H9 (cell line): ENCODE data around the gene ZNF428. TPM values are rescaled to one million over a fixed set of nuclear protein-coding genes. Genes with fewer than 3 reads are reported as not detected.

Experiments
- DNase-seq: peaks from one replicate; pipeline ENCODE4 v3.0.0-alpha.2; 2017
- H2AFZ ChIP-seq: one replicate; pipeline ENCODE4 v1.6.1; 2013; ENCODE audit warnings: mild to moderate bottlenecking, low read length, control low read depth, moderate library complexity
- H2AK5ac ChIP-seq: 2 replicates; pipeline ENCODE4 v1.6.1; 2013; ENCODE audit warnings: low read length, control low read depth, mixed read lengths; ENCODE audit not compliant: insufficient read length
- H2BK120ac ChIP-seq: one replicate; pipeline ENCODE4 v1.6.1; 2013; ENCODE audit warnings: low read depth, mild to moderate bottlenecking, low read length, control low read depth, inconsistent platforms; ENCODE audit not compliant: poor library complexity, severe bottlenecking
- H2BK12ac ChIP-seq: 2 replicates; pipeline ENCODE4 v1.6.1; 2013; ENCODE audit warnings: low read length, control low read depth, mixed read lengths, low read depth; ENCODE audit not compliant: insufficient read length
- H2BK15ac ChIP-seq: 2 replicates; pipeline ENCODE4 v1.6.1; 2013; ENCODE audit warnings: low read depth, low read length, control low read depth
- H2BK20ac ChIP-seq: one replicate; pipeline ENCODE4 v1.6.1; 2013; ENCODE audit warnings: low read depth, mild to moderate bottlenecking, low read length, control low read depth, inconsistent platforms; ENCODE audit not compliant: poor library complexity, severe bottlenecking
- H2BK5ac ChIP-seq: 2 replicates; pipeline ENCODE4 v1.6.1; 2013; ENCODE audit warnings: low read length, control low read depth, mixed read lengths; ENCODE audit not compliant: insufficient read length
- H3K14ac ChIP-seq: 2 replicates; pipeline ENCODE4 v1.6.1; 2013; ENCODE audit warnings: low read length, control low read depth; ENCODE audit not compliant: insufficient read depth
- H3K18ac ChIP-seq: 2 replicates; pipeline ENCODE4 v1.6.1; 2013; ENCODE audit warnings: low read depth, mild to moderate bottlenecking, mixed read lengths, low read length, control low read depth; ENCODE audit not compliant: insufficient read length
- H3K23ac ChIP-seq: 2 replicates; pipeline ENCODE4 v1.6.1; 2013; ENCODE audit warnings: low read length, control low read depth, mixed read lengths, low read depth; ENCODE audit not compliant: insufficient read length
- H3K23me2 ChIP-seq: 2 replicates; pipeline ENCODE4 v1.6.1; 2013; ENCODE audit warnings: low read depth, mild to moderate bottlenecking, mixed read lengths, low read length, control low read depth; ENCODE audit not compliant: insufficient read length, poor library complexity, severe bottlenecking
- H3K27ac ChIP-seq: 2 replicates; pipeline ENCODE4 v1.5.1; 2013; ENCODE audit warnings: low read length, control low read depth, mixed read lengths, low read depth; ENCODE audit not compliant: insufficient read length
- H3K27me3 ChIP-seq: 2 replicates; pipeline ENCODE4 v1.6.1; 2013; ENCODE audit warnings: low read length, control low read depth, inconsistent platforms; ENCODE audit not compliant: insufficient read depth
- H3K4ac ChIP-seq: 2 replicates; pipeline ENCODE4 v1.6.1; 2013; ENCODE audit warnings: low read depth, mild to moderate bottlenecking, control low read depth, inconsistent platforms, low read length, moderate library complexity
- H3K4me1 ChIP-seq: 2 replicates; pipeline ENCODE4 v1.6.1; 2013; ENCODE audit warnings: low read length, control low read depth, inconsistent platforms; ENCODE audit not compliant: insufficient read depth
- H3K4me2 ChIP-seq: 2 replicates; pipeline ENCODE4 v1.6.1; 2013; ENCODE audit warnings: low read length, control low read depth, mixed read lengths; ENCODE audit not compliant: insufficient read length, insufficient read depth
- H3K56ac ChIP-seq: 2 replicates; pipeline ENCODE4 v1.6.1; 2013; ENCODE audit warnings: low read depth, mild to moderate bottlenecking, mixed read lengths, low read length, control low read depth; ENCODE audit not compliant: insufficient read length
- H3K79me1 ChIP-seq: 2 replicates; pipeline ENCODE4 v1.6.1; 2013; ENCODE audit warnings: low read depth, mild to moderate bottlenecking, moderate library complexity, low read length, control low read depth, inconsistent platforms; ENCODE audit not compliant: insufficient read depth, poor library complexity, severe bottlenecking
- H3K79me2 ChIP-seq: 2 replicates; pipeline ENCODE4 v1.6.1; 2013; ENCODE audit warnings: low read length, control low read depth, inconsistent platforms; ENCODE audit not compliant: insufficient read depth
- H3K9ac ChIP-seq: 2 replicates; pipeline ENCODE4 v1.6.1; 2013; ENCODE audit warnings: low read length, control low read depth, mixed read lengths; ENCODE audit not compliant: insufficient read length; ENCODE audit errors: extremely low read depth
- H3K9me3 ChIP-seq: one replicate; pipeline ENCODE4 v1.6.1; 2013; ENCODE audit warnings: low read depth, low read length, inconsistent platforms; ENCODE audit not compliant: control insufficient read depth
- H3T11ph ChIP-seq: one replicate; pipeline ENCODE4 v1.6.1; 2013; ENCODE audit warnings: mild to moderate bottlenecking, low read length, control low read depth, inconsistent platforms
- H4K20me1 ChIP-seq: one replicate; pipeline ENCODE4 v1.6.1; 2013; ENCODE audit not compliant: control insufficient read depth, insufficient read length, insufficient read depth
- H4K5ac ChIP-seq: 2 replicates; pipeline ENCODE4 v1.6.1; 2013; ENCODE audit warnings: low read depth, mild to moderate bottlenecking, mixed read lengths, low read length, control low read depth; ENCODE audit not compliant: insufficient read length
- H4K8ac ChIP-seq: replicated peaks from 2 replicates; pipeline ENCODE4 v1.6.1; 2013; ENCODE audit warnings: low read length, control low read depth, mixed read lengths, low read depth; ENCODE audit not compliant: insufficient read length
- H4K91ac ChIP-seq: 2 replicates; pipeline ENCODE4 v1.6.1; 2013; ENCODE audit warnings: low read depth, mild to moderate bottlenecking, moderate library complexity, mixed read lengths, low read length, control low read depth; ENCODE audit not compliant: insufficient read length
- H3K27ac Mint-ChIP-seq, 3 experiments: 2 replicates in 2 of 3; 3 replicates in 1 of 3; pipeline ENCODE4 v1.8.0; 2020 to 2021; ENCODE audit warnings: mixed read lengths in 3 of 3, mild to moderate bottlenecking in 1 of 3, moderate library complexity in 1 of 3
- H3K27me3 Mint-ChIP-seq: 2 replicates; pipeline ENCODE4 v1.8.0; 2021; ENCODE audit warnings: low read depth, mild to moderate bottlenecking, moderate library complexity, mixed read lengths
- H3K36me3 Mint-ChIP-seq, 3 experiments: 2 replicates in 2 of 3; 3 replicates in 1 of 3; pipeline ENCODE4 v1.8.0; 2020 to 2021; ENCODE audit warnings: low read depth in 3 of 3, mixed read lengths in 3 of 3; ENCODE audit not compliant: insufficient read depth in 1 of 3
- H3K4me1 Mint-ChIP-seq, 2 experiments: 2 replicates each; pipeline ENCODE4 v1.8.0; 2020; ENCODE audit warnings: mixed read lengths in 2 of 2
- H3K4me3 Mint-ChIP-seq, 2 experiments: 2 replicates in 1 of 2; 3 replicates in 1 of 2; pipeline ENCODE4 v1.8.0; 2020 to 2021; ENCODE audit warnings: mild to moderate bottlenecking in 2 of 2, mixed read lengths in 2 of 2, moderate library complexity in 1 of 2
- H3K9me3 Mint-ChIP-seq, 2 experiments: 2 replicates in 1 of 2; 3 replicates in 1 of 2; pipeline ENCODE4 v1.8.0; 2020; ENCODE audit warnings: mild to moderate bottlenecking in 2 of 2, mixed read lengths in 2 of 2, moderate library complexity in 1 of 2
- CTCF ChIP-seq: fragments of 200-600 bp; sonication (generic); conservative IDR thresholded peaks from 3 replicates; pipeline ENCODE4 v1.8.0; 2021; ENCODE audit warnings: antibody characterized with exemption, mild to moderate bottlenecking
- WGBS: extraction: QIAGEN DNeasy Blood & Tissue Kit; methylation state at CpG from one replicate; pipeline ENCODE4 v1.1.7; 2013; ENCODE audit warnings: missing lambda C conversion rate, low lambda C conversion rate, mixed read lengths; ENCODE audit not compliant: insufficient read length; ENCODE audit errors: extremely low coverage; 5-methylcytosine and 5-hydroxymethylcytosine counted together
- total RNA-seq: library from RNA; stranded (reverse); gene quantifications from 2 replicates; pipeline ENCODE4 v1.2.1, GENCODE V29; 2021

ZNF428 gene
- total RNA-seq, 1 experiment from 2014 or later, result 30.3 TPM

- Histone ChIP-seq H3K23ac (no peak overlapping the region), H4K91ac (no peak overlapping the region), H3K56ac (no peak overlapping the region), H3K4ac (no peak overlapping the region), H3K9me3 (no peaks in the 10 kb centered on the region), H3K79me1 (no peaks in the 10 kb centered on the region), H4K5ac (no peak overlapping the region), H2BK15ac (no peak overlapping the region), H3K79me2 (no peaks in the 10 kb centered on the region), H2BK5ac (no peak overlapping the region), H3K4me2 (no peak overlapping the region), H3K9ac (no peak overlapping the region), H2AFZ (no peak overlapping the region), H3K4me1 (no peaks in the 10 kb centered on the region), H2BK120ac (no peak overlapping the region), H4K8ac (no peak overlapping the region), H3T11ph (no peak overlapping the region), H3K23me2 (no peaks in the 10 kb centered on the region), H3K18ac (no peak overlapping the region), H3K14ac (no peak overlapping the region), H3K27me3 (no peaks in the 10 kb centered on the region), H3K27ac (no peak overlapping the region), H2BK12ac (no peak overlapping the region), H2AK5ac (no peak overlapping the region), H4K20me1 (no peaks in the 10 kb centered on the region), H2BK20ac (no peak overlapping the region)
- no peak for DNase-seq
- Mint-ChIP-seq H3K4me1 (peaks cover 7 to 8% of the 10 kb centered on the region in 2 experiments), H3K36me3 (peaks cover 16 to 27% (median 23%) of the 10 kb centered on the region in 3 experiments), H3K4me3 (no peak overlapping the region), H3K9me3 (peaks cover 3% of the 10 kb centered on the region in 2 experiments; a peak in 3 of 5 replicates), H3K27ac (peak overlapping the region in 2 of 3 experiments; percentile 42 to 72; a peak in 3 of 7 replicates), H3K27me3 (no peaks in the 10 kb centered on the region)
- no peak for TF ChIP-seq CTCF
- no CpG with 5 or more reads among the region's 28 CpGs for WGBS
These were observed 11.9 kb downstream of the ZNF428 start for GRCh38 chr19:43607238-43608205.
